GM12875 (cell line): ENCODE data around the gene GSE1.

Experiments
- H3K4me3 ChIP-seq: one replicate; pipeline ENCODE4 v1.5.1; 2011; ENCODE audit warnings: low read depth, low read length, control low read depth
- CTCF ChIP-seq: IDR thresholded peaks from 2 replicates; pipeline ENCODE4 v1.5.1; 2011; ENCODE audit warnings: low read depth, mild to moderate bottlenecking, control low read depth, inconsistent platforms, low read length, moderate library complexity, borderline replicate concordance; ENCODE audit not compliant: insufficient read depth

The GSE1 gene

GRCh38 chr16:85617948-85618347 lies 4.8 kb downstream of the GSE1 start:
- no peak for TF ChIP-seq CTCF
- no peak overlapping the region for H3K4me3 ChIP-seq

GRCh38 chr16:85618521-85618920 lies 5.4 kb downstream of the GSE1 start:
- no peak for TF ChIP-seq CTCF
- H3K4me3 ChIP-seq, result no peak overlapping the region

- TF ChIP-seq CTCF, result no peak
- no peak overlapping the region for H3K4me3 ChIP-seq
Observed at GRCh38 chr16:85619101-85619891, 6.2 kb downstream of the GSE1 start.

- H3K4me3 ChIP-seq, result no peak overlapping the region
- no peak for TF ChIP-seq CTCF
Observed at GRCh38 chr16:85620374-85620773, 7.3 kb downstream of the GSE1 start.

DNA sequence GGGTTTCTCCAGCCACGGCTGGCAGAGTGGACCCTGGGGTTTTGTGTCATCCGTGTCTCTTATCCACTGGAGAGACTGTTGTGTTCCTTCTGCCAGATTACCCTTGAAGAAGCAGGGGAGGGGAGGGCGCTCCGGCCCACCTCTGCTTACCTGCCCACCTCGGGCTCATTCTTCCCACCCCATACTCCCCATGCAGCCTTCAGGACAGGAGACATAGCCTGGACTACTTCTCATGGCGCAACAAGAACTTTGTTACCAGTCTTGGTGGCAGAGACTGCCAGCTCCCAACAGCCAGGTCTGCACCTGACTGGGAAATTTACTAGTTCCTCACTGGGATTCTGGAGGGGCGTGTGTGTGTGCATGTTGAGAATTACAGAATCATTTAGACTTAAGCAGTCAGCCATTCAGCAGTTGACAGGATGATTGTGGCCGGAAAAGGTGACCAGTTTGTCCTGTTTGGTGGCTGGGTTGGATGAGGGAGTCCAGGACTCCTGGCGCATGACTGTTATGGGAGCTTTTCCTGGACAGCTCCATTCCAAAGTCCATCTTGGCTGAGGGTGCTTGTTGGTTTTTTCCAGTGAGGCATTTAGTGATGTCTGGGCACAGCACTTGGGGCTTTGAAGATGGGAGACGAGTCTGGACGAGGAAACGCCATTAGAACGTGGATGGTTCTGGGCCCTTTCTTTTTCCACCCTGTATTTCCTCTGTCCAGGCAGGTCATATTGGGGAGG lies 8.7 kb downstream of the GSE1 start:
- no peak for TF ChIP-seq CTCF
- no peak overlapping the region for H3K4me3 ChIP-seq

DNA sequence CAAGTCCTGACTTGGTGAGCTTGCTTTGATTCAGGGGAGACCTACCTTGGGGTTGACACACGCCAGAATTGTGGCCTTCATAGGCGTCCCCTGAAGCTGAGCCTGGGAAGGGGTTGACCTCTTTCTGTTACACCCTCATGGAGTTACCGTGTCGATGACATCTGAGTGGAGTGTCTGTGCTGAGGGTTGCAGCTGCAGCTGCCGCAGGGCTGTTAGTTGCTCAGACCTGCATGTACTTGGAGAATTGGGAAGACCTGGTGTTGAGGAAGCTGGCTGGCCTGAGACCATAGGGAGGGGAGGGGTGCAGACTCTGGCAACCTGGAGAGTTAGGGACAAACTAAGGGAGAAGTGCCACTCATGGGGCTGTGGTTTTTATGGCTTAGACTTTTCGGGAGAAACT lies 9.6 kb downstream of the GSE1 start:
- H3K4me3 ChIP-seq, result no peak overlapping the region
- TF ChIP-seq CTCF, result no peak

- no peak overlapping the region for H3K4me3 ChIP-seq
- no peak for TF ChIP-seq CTCF
Observed at GRCh38 chr16:85623250-85623649, 10.1 kb downstream of the GSE1 start.
